Sigmoid colon (tissue), 7 donors: ENCODE results near the gene PROC. TPM values are rescaled to one million over a fixed set of nuclear protein-coding genes. Genes with fewer than 3 reads are reported as not detected.

Experiments
- DNase-seq: peaks from one replicate; pipeline ENCODE4 v3.0.0-alpha.2; 2019
- H3K27ac ChIP-seq, 4 donors: fragments of 200-600 bp; sonication (generic); one replicate each; pipeline ENCODE4 v1.5.1; 2016 to 2019; ENCODE audit warnings: mild to moderate bottlenecking in 1 of 4
- H3K27me3 ChIP-seq, 3 donors: fragments of 200-600 bp; sonication (generic); one replicate each; pipeline ENCODE4 v1.5.1; 2019; ENCODE audit warnings: mild to moderate bottlenecking in 1 of 3
- H3K36me3 ChIP-seq, 4 donors: fragments of 200-600 bp; sonication (generic); one replicate each; pipeline ENCODE4 v1.5.1; 2016 to 2019
- H3K4me1 ChIP-seq, 4 donors: fragments of 200-600 bp; sonication (generic); one replicate each; pipeline ENCODE4 v1.5.1; 2017 to 2019
- H3K4me3 ChIP-seq, 4 donors: fragments of 200-600 bp; sonication (generic); one replicate each; pipeline ENCODE4 v1.5.1; 2017 to 2019; ENCODE audit warnings: mild to moderate bottlenecking in 2 of 4, moderate library complexity in 1 of 4
- H3K9me3 ChIP-seq, 4 donors: fragments of 200-600 bp in 3 of 4; sonication (generic) in 3 of 4; one replicate each; pipeline versions ENCODE4 v1.5.1 to v1.6.1; 2013 to 2019
- CTCF ChIP-seq, 4 experiments: fragments of 450-650 bp in 3 of 4; fragments of 200-600 bp in 1 of 4; IDR thresholded peaks; one replicate each; pipeline ENCODE4 v1.5.1; 2016 to 2019; ENCODE audit warnings: antibody characterized with exemption in 4 of 4, mild to moderate bottlenecking in 3 of 4, moderate library complexity in 2 of 4
- EP300 ChIP-seq, 4 donors: sonication (generic); formaldehyde crosslinking; IDR thresholded peaks; one replicate each; pipeline ENCODE4 v1.6.1; 2017; ENCODE audit warnings: antibody characterized with exemption in 4 of 4
- POLR2A ChIP-seq, 2 donors: fragments of 450-650 bp; IDR thresholded peaks; one replicate each; pipeline ENCODE4 v1.6.1; 2016; ENCODE audit warnings: antibody characterized with exemption in 2 of 2, mild to moderate bottlenecking in 2 of 2, moderate library complexity in 2 of 2
- POLR2AphosphoS5 ChIP-seq, 4 donors: sonication (generic); formaldehyde crosslinking; IDR thresholded peaks; one replicate each; pipeline ENCODE4 v1.6.1; 2017; ENCODE audit warnings: antibody characterized with exemption in 4 of 4
- WGBS, 2 donors: extraction: QIAGEN DNeasy Blood & Tissue Kit; methylation state at CpG; one replicate each; pipeline ENCODE4 v1.1.7; 2013; 5-methylcytosine and 5-hydroxymethylcytosine counted together
- intact Hi-C: fragments of 100-400 bp; cut with DNase I; formaldehyde crosslinking; loops from one replicate; pipeline ENCODE4 v1.15.1; 2023
- polyA plus RNA-seq, 3 donors: library from polyadenylated mRNA; stranded (reverse); fragments of 200-250 nt; gene quantifications; one replicate each; pipeline ENCODE4 v1.2.3, GENCODE V29; 2013
- total RNA-seq, 4 donors: library from RNA; depleted of rRNA; stranded (reverse); fragments of >200 nt; gene quantifications; one replicate each; pipeline ENCODE4 v1.1.0, GENCODE V29; 2016
- donor health status: healthy with polysubstance abuse.
- donor health status: Bipolar disorder and iron deficiency.
- donor health status: healthy.

PROC gene
- total and polyA plus RNA-seq, 7 donors = 1.4 to 7.8 (median 1.8) TPM; not detected in 4

- DNase-seq = no peak
- no peak for TF ChIP-seq POLR2A (IDR thresholded peaks at IDR 0.05)
- no peak for TF ChIP-seq CTCF (IDR thresholded peaks at IDR 0.05)
- TF ChIP-seq EP300 (IDR thresholded peaks at IDR 0.05) = no peak
- no peak for TF ChIP-seq POLR2AphosphoS5 (IDR thresholded peaks at IDR 0.05)
- 95 to 97% methylated on average over 16 of the region's 16 CpGs for WGBS, 2 donors
These were observed 7.6 kb downstream of the PROC start for GRCh38 chr2:127425540-127426490.

GRCh38 chr2:127426501-127427354 is 8.5 kb downstream of the PROC start:
- 91 to 95% methylated on average over 10 of the region's 10 CpGs for WGBS, 2 donors
- no peaks in the 10 kb centered on the region for H3K36me3 ChIP-seq
- DNase-seq = no peak
- H3K4me1 ChIP-seq = peaks cover 0 to 17% (median 15%) of the 10 kb centered on the region in 4 donors
- no peak overlapping the region for H3K27ac ChIP-seq
- H3K27me3 ChIP-seq = peaks cover 20 to 33% (median 21%) of the 10 kb centered on the region in 3 donors
- intact Hi-C loops = no loop called here
- H3K9me3 ChIP-seq = no peaks in the 10 kb centered on the region
- H3K4me3 ChIP-seq = no peak overlapping the region
- TF ChIP-seq POLR2A (IDR thresholded peaks at IDR 0.05) (no peak), CTCF (IDR thresholded peaks at IDR 0.05) (no peak), EP300 (IDR thresholded peaks at IDR 0.05) (no peak), POLR2AphosphoS5 (IDR thresholded peaks at IDR 0.05) (no peak)

More at GRCh38 chr2:127425540-127426490, 7.6 kb downstream of the PROC start:
- Histone ChIP-seq H3K36me3 (no peaks in the 10 kb centered on the region), H3K4me1 (peaks cover 0 to 17% (median 15%) of the 10 kb centered on the region in 4 donors), H3K4me3 (no peak overlapping the region), H3K27ac (no peak overlapping the region), H3K9me3 (no peaks in the 10 kb centered on the region), H3K27me3 (peaks cover 20 to 42% (median 29%) of the 10 kb centered on the region in 3 donors)
- intact Hi-C loops = no loop called here

GRCh38 chr2:127427376-127428056 is 9.3 kb downstream of the PROC start:
- no peak overlapping the region for H3K4me3 ChIP-seq
- TF ChIP-seq POLR2A (IDR thresholded peaks at IDR 0.05) = no peak
- TF ChIP-seq POLR2AphosphoS5 (IDR thresholded peaks at IDR 0.05) = no peak
- TF ChIP-seq EP300 (IDR thresholded peaks at IDR 0.05) = no peak
- TF ChIP-seq CTCF (IDR thresholded peaks at IDR 0.05) = no peak
- H3K4me1 ChIP-seq = peaks cover 0 to 15% (median 13%) of the 10 kb centered on the region in 4 donors
- H3K27ac ChIP-seq = no peak overlapping the region
- no peak for DNase-seq
- peaks cover 13 to 25% (median 14%) of the 10 kb centered on the region in 3 donors for H3K27me3 ChIP-seq
- H3K9me3 ChIP-seq = no peaks in the 10 kb centered on the region
- WGBS, 2 donors = 83 to 89% methylated on average over 7 of the region's 7 CpGs
- intact Hi-C loops = no loop called here
- no peaks in the 10 kb centered on the region for H3K36me3 ChIP-seq

DNA sequence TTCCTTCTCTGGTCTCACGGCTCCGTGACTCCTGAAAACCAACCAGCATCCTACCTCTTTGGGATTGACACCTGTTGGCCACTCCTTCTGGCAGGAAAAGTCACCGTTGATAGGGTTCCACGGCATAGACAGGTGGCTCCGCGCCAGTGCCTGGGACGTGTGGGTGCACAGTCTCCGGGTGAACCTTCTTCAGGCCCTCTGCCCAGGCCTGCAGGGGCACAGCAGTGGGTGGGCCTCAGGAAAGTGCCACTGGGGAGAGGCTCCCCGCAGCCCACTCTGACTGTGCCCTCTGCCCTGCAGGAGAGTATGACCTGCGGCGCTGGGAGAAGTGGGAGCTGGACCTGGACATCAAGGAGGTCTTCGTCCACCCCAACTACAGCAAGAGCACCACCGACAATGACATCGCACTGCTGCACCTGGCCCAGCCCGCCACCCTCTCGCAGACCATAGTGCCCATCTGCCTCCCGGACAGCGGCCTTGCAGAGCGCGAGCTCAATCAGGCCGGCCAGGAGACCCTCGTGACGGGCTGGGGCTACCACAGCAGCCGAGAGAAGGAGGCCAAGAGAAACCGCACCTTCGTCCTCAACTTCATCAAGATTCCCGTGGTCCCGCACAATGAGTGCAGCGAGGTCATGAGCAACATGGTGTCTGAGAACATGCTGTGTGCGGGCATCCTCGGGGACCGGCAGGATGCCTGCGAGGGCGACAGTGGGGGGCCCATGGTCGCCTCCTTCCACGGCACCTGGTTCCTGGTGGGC is 10.0 kb downstream of the PROC start:
- intact Hi-C loops = no loop called here
- H3K4me3 ChIP-seq = no peak overlapping the region
- no peak for DNase-seq
- WGBS, 2 donors = 94 to 96% methylated on average over 36 of the region's 36 CpGs
- H3K9me3 ChIP-seq = no peaks in the 10 kb centered on the region
- no peak overlapping the region for H3K27ac ChIP-seq
- TF ChIP-seq POLR2AphosphoS5 (IDR thresholded peaks at IDR 0.05) (no peak), EP300 (IDR thresholded peaks at IDR 0.05) (no peak), POLR2A (IDR thresholded peaks at IDR 0.05) (no peak), CTCF (IDR thresholded peaks at IDR 0.05) (no peak)
- H3K4me1 ChIP-seq = peaks cover 0 to 8% (median 6%) of the 10 kb centered on the region in 4 donors
- no peaks in the 10 kb centered on the region for H3K36me3 ChIP-seq
- H3K27me3 ChIP-seq = peaks cover 6 to 18% (median 7%) of the 10 kb centered on the region in 3 donors
